Heart right ventricle (tissue), 16 donors: ENCODE measurements around the gene DHX36. TPM values are rescaled to one million over a fixed set of nuclear protein-coding genes. Genes with fewer than 3 reads are reported as not detected.

ENCODE experiments used
- ATAC-seq, 8 donors: fragments of 200-7000 bp; cut with Tn5 transposase; one replicate each; pipeline ENCODE4 v1.9.1; 2020; ENCODE audit warnings: mild to moderate bottlenecking in 8 of 8, moderate library complexity in 8 of 8, moderate number of reproducible peaks in 1 of 8
- DNase-seq, 2 donors: peaks; one replicate each; pipeline ENCODE4 v3.0.0-alpha.2; 2020
- H3K27ac ChIP-seq, 10 donors: fragments of 200-600 bp; sonication (generic) in 2 of 10; one replicate each; pipeline versions ENCODE4 v1.5.0 to v1.8.0; 2020 to 2022; ENCODE audit warnings: mild to moderate bottlenecking in 3 of 10
- H3K27me3 ChIP-seq, 7 donors: fragments of 200-600 bp; one replicate each; pipeline ENCODE4 v1.8.0; 2021 to 2022; ENCODE audit warnings: mild to moderate bottlenecking in 2 of 7
- H3K36me3 ChIP-seq, 9 donors: fragments of 200-600 bp; sonication (generic) in 1 of 9; one replicate each; pipeline versions ENCODE4 v1.5.0 to v1.8.0; 2020 to 2022; ENCODE audit warnings: mild to moderate bottlenecking in 2 of 9
- H3K4me1 ChIP-seq, 9 donors: fragments of 200-600 bp; sonication (generic) in 1 of 9; one replicate each; pipeline versions ENCODE4 v1.5.0 to v1.8.0; 2020 to 2022; ENCODE audit warnings: mild to moderate bottlenecking in 4 of 9
- H3K4me3 ChIP-seq, 10 donors: fragments of 200-600 bp; sonication (generic) in 2 of 10; one replicate each; pipeline versions ENCODE4 v1.5.0 to v1.8.0; 2020 to 2022; ENCODE audit warnings: mild to moderate bottlenecking in 7 of 10, moderate library complexity in 2 of 10
- H3K9me3 ChIP-seq, 11 donors: fragments of 200-600 bp in 10 of 11; sonication (generic) in 2 of 11; one replicate each; pipeline versions ENCODE4 v1.5.0 to v1.8.0; 2013 to 2022; ENCODE audit warnings: mild to moderate bottlenecking in 2 of 11, control low read depth in 1 of 11, moderate library complexity in 1 of 11
- CTCF ChIP-seq, 9 donors: fragments of 200-600 bp; sonication (generic) in 2 of 9; IDR thresholded peaks; one replicate each; pipeline versions ENCODE4 v1.5.0 to v1.8.0; 2021 to 2022; ENCODE audit warnings: antibody characterized with exemption in 9 of 9, mild to moderate bottlenecking in 5 of 9, moderate library complexity in 1 of 9
- WGBS, 2 donors: extraction: QIAGEN DNeasy Blood & Tissue Kit; methylation state at CpG; one replicate each; pipeline ENCODE4 v1.1.7; 2013; ENCODE audit warnings: inconsistent platforms in 1 of 2; 5-methylcytosine and 5-hydroxymethylcytosine counted together
- intact Hi-C, 10 donors: fragments of 100-400 bp; cut with DNase I; formaldehyde crosslinking; loops; one replicate each; pipeline versions ENCODE4 v1.11.1 to v1.14.2; 2022
- polyA plus RNA-seq, 2 donors: library from polyadenylated mRNA; stranded (reverse); fragments of 200-250 nt; gene quantifications; one replicate each; pipeline ENCODE4 v1.2.3, GENCODE V29; 2013
- total RNA-seq, 10 donors: library from RNA; stranded (reverse); fragmentation: NEBNext Ultra II Directional in 3 of 10; extraction: Animal tissue kit (Norgen Biotek cat#: 25700) in 3 of 10; gene quantifications; one replicate each; pipeline versions ENCODE4 v1.2.1 to v1.2.4, GENCODE V29; 2021 to 2023
- donor health status: Arrhythmogenic right ventricular cardiomyopathy.
- donor health status: ischemic (EF 13 %, LVEDD 7.1; RV severe dilation, severe dysfunction).
- donor health status: healthy with polysubstance abuse.
- donor health status: DM: no; HTN: yes; CAD: no.
- donor health status: DM: no; HTN: no; CAD: no.
- donor health status: ischemic (EF 25% LVEDD 6.9; RV normal size, moderate dysfunction).
- donor health status: ischemic (EF 25% LVEDD 5.7; RV mildly dilated, moderate dysfunction).
- donor health status: healthy.
- donor health status: DM: yes; HTN: yes; CAD: no.
- donor health status: Ischemic cardiomyopathy.
- donor health status: ischemic (EF 35%, LVEDD 5.7; RV mildly dilated, moderate dysfunction).
- donor health status: nonischemic (EF 11% LVEDD 7.7; RV severe dilation, severe dysfunction).
- donor health status: DM: yes; HTN: yes; CAD: no.
- donor health status: PGD.
- donor health status: ischemic (EF 29% LVEDD 5.4; RV normal size, mild dysfunction).
- donor health status: nonischemic (EF 23%, LVEDD 6.1; RV moderate dilation, normal function).

Gene DHX36
- total and polyA plus RNA-seq, 12 donors: 22.3 to 51.2 (median 39.4) TPM

GRCh38 chr3:154338570-154338969, 14.3 kb upstream of the DHX36 start:
- intact Hi-C loops: loop anchor here in 8 of 10 donors (5.0 to 10.0 kb wide), 3 partner anchors 984 to 1366 kb away; no protein-coding TSS in a partner anchor
- H3K36me3 ChIP-seq: no peaks in the 10 kb centered on the region
- H3K9me3 ChIP-seq: no peaks in the 10 kb centered on the region
- TF ChIP-seq CTCF (IDR thresholded peaks at IDR 0.05): no peak
- H3K4me3 ChIP-seq: no peak overlapping the region
- H3K4me1 ChIP-seq: no peaks in the 10 kb centered on the region
- DNase-seq: no peak
- no peak for ATAC-seq
- peaks cover 0 to 13% (median 0%) of the 10 kb centered on the region in 7 donors for H3K27me3 ChIP-seq
- no peak overlapping the region for H3K27ac ChIP-seq
- WGBS, 2 donors: 55 to 72% methylated on average over 4 of the region's 4 CpGs

GRCh38 chr3:154338008-154338407, 13.7 kb upstream of the DHX36 start:
- no peak overlapping the region for H3K27ac ChIP-seq
- DNase-seq (no peak), ATAC-seq (no peak)
- WGBS, 2 donors: 85 to 87% methylated on average over 6 of the region's 6 CpGs
- intact Hi-C loops: loop anchor here in 8 of 10 donors (5.0 to 10.0 kb wide), 3 partner anchors 984 to 1367 kb away; no protein-coding TSS in a partner anchor
- peaks cover 0 to 13% (median 0%) of the 10 kb centered on the region in 7 donors for H3K27me3 ChIP-seq
- no peaks in the 10 kb centered on the region for H3K36me3 ChIP-seq
- no peak for TF ChIP-seq CTCF (IDR thresholded peaks at IDR 0.05)
- no peaks in the 10 kb centered on the region for H3K9me3 ChIP-seq
- H3K4me1 ChIP-seq: no peaks in the 10 kb centered on the region
- no peak overlapping the region for H3K4me3 ChIP-seq

GRCh38 chr3:154334973-154335420, 10.7 kb upstream of the DHX36 start:
- H3K27me3 ChIP-seq: peaks cover 0 to 2% (median 0%) of the 10 kb centered on the region in 7 donors
- H3K36me3 ChIP-seq: no peaks in the 10 kb centered on the region
- ATAC-seq: no peak
- DNase-seq: no peak
- H3K27ac ChIP-seq: no peak overlapping the region
- no peaks in the 10 kb centered on the region for H3K9me3 ChIP-seq
- intact Hi-C loops: loop anchor here (2.0 to 10.0 kb wide), 6 partner anchors 987 to 1370 kb away; no protein-coding TSS in a partner anchor
- no peaks in the 10 kb centered on the region for H3K4me1 ChIP-seq
- peak; percentile 34 to 77 (median 69) for TF ChIP-seq CTCF (IDR thresholded peaks at IDR 0.05)
- WGBS, 2 donors: 11 to 16% methylated on average over 3 of the region's 3 CpGs
- H3K4me3 ChIP-seq: no peak overlapping the region

- ATAC-seq (no peak), DNase-seq (no peak)
- Histone ChIP-seq H3K27ac (no peak overlapping the region), H3K27me3 (peaks cover 0 to 2% (median 0%) of the 10 kb centered on the region in 7 donors), H3K4me1 (peaks cover 0 to 17% (median 12%) of the 10 kb centered on the region in 9 donors), H3K4me3 (no peak overlapping the region), H3K9me3 (no peaks in the 10 kb centered on the region), H3K36me3 (no peaks in the 10 kb centered on the region)
- intact Hi-C loops: no loop called here
- TF ChIP-seq CTCF (IDR thresholded peaks at IDR 0.05): no peak
Measured at GRCh38 chr3:154327871-154328270, 3.6 kb upstream of the DHX36 start.
